NCI-H146 (cell line): ENCODE measurements around the gene OLFM2.
"Not testable (repeated sequence)": the region's sequence is repeated elsewhere in the genome, so short reads cannot be mapped to it uniquely, and the experiment has no call there.

Experiments
- DNase-seq: peaks from one replicate; lab custom pipeline; 2025; lab: John Stamatoyannopoulos, UW

Gene OLFM2

GRCh38 chr19:9941671-9942070 lies 5.4 kb upstream of the OLFM2 start:
- no peak for DNase-seq

GRCh38 chr19:9941231-9941630 lies 4.9 kb upstream of the OLFM2 start:
- DNase-seq, result no peak

DNA sequence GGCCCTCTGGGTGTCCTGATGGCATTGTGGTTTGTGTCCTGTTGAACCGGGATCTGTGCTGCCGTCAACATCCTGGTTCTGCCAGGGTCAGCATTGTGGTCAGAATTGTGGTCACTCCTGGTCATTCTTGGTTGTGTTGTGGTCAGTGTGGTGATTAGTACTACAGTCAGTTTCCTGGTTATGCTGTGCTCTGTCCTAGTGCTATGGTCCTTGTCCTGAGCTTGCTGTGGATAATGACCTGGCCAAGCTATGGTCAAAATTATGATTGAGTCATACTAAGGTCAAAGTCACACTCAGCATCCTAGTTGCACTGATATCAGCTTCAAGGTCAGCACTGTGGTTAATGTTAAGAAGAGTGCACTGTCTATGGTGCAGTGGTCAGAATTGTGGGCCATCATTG lies 4.5 kb upstream of the OLFM2 start:
- DNase-seq, result no peak

DNA sequence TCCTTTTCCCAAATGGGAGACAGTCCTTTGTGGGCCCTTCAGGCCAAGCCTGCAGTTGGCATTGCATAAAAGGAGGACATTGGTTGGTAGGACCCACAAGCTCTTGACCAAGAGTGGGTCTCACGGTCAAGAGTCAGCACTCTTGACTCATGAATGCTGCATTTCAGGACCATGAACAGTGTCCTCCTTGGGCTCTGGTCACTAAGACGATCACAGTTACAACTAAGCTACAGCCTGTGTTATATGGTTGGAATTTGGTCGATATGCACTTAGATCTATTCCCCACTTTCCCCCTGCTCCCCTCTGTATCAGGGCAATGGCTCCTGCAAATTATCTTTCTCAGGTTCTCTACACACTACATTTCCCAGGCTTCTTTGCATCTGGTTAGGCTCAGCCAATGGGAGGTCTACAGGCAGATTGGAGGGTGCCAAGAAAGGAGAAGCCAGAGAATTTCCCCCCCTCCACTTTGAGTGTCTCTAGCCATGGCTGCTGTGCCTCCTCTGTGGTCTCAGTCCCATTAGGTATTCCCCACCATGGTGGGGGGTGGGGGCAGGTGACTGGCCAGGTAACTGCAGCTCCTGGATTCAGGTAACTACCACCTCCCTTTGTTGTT lies 3.1 kb upstream of the OLFM2 start:
- DNase-seq, result no peak

GRCh38 chr19:9937001-9937411 lies 691 bp upstream of the OLFM2 start:
- DNase-seq, result no peak

DNA sequence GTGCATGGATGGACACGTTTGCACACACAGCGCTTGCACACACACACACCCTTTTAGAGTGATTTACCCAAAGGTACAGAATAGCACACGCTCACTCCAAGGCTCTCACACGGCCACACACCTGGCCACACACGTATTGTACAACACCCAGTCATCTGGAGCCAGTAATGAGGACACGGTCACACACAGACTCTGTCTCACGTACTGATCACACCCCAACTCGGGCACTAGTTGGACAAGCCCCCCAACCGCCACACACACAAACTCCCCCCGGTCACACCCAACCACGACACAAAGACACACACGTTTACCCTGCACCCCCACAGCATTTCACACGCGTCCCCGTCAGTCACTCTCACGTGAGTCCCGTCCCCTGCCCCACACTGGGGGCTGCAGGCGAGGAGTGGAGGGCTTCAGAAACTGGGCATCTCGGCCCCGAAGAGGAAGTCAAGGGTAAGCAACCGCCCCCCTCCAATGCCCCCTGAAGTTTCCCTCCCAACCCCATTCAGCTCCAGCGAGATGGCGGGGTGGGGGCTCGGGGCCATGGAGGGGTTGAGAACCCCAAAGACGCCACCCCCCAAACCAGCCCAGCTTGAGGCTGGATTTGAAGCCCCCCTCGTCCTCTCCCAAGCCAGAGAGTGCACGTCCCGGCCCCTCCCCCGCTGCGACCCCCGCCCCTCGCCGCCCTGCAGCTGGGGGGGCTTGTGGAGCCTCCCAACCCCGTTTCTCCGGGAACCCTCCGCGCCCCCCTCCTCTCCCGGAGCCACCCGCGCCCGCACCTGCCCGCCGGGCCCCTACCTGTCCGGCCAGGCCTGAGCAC lies 599 bp downstream of the OLFM2 start:
- DNase-seq, result no peak

DNA sequence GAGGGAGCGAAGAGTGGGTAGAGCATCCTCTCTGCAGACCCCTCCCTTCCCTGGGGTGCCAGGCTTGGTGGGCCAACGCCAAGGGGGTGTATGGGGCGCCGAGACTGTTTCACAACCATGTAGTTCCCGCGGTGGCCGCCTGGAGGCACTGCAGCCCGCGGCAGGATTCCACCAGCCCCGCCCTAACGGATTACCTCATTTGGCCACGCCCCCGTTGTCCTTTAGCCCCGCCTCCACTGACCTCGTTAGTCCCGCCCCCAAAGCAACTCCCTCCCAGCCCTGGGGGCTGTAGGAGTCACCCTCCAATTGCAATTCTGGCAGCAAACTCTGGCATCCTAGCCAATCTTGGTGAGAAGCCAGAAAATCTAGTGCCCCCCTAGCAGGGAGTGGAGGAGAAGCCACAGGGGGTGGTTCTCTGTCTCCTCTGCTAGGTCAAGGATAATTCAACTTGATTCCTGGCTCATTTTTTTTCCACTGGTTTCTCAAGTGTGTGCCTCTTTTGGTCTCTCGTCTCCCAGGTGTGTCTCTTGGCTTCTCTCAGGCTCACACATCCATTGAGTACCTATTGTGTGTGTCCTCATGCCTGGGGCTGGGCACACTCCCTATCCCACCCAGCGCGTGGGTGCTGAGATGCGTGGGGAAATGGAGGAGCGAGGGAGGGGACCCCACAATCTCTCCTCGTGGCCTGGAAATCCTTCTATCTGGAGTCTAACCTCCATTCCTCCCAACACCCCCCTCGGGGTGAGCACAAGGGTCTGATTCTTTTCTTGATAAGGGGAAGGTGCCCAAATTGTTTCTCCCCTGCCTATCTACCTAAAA lies 2.0 kb downstream of the OLFM2 start:
- peak; percentile 26 for DNase-seq

GRCh38 chr19:9932835-9933234 lies 3.5 kb downstream of the OLFM2 start:
- DNase-seq, result no peak

DNA sequence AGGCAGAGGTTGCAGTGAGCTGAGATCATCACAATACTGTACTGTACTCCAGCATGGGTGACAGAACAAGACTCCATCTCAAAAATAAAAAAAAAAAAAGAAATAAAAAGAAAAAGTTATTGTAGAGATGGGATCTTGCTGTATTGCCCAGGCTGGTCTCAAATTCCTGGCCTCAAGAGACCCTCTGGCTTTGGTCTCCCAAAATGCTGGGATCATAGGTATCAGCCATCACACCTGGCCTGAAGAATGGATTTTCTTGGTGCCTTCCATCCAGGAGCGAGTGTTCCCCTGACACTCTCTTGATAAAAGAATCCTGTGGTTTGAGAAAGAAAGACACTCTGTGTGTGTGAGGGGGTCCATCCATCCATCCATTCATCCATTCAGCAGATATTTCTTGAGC lies 4.7 kb downstream of the OLFM2 start:
- DNase-seq, result no peak

- DNase-seq, result no peak
Measured at GRCh38 chr19:9923440-9923839, 12.9 kb downstream of the OLFM2 start.

- DNase-seq, result not testable (repeated sequence)
Measured at GRCh38 chr19:9922782-9923379, 13.4 kb downstream of the OLFM2 start.

DNA sequence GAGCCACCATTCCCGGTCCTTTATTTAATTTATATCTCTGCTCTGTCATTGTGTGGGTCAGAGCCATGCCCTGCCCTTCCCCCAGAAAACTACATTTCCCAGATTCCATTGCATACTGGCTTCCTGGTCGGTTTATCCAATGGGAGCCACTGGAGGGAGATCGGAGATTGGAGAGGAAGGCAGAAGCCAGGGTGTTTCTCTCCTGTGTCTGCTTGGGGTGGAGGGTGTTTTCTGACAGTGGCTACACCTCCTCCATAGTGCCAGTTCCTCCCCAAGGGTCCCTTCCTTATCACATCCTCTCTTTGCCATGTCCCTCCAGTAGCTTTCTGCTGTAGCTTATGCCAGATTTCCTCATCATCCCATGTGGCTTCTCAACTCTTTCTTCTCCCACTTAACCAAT lies 19.0 kb downstream of the OLFM2 start:
- no peak for DNase-seq

DNA sequence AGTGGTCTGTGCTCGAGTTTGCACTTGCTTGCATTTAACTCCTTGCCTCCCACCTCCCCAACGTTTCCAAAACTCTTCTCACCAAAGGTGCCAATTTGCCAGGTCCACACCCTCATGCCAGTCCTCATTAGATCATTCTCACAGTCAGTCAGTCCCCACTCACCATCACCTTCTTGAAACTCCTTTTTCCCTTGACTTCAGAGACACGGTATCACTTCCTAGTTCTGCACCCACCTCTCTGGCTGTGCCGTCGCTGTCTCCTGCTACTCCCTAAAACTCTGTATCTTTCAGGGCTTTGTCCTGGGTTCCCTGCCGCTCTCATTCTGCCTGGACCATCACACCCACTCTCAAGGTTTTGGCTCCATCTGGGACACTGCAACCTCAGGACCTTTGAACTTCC lies 19.6 kb downstream of the OLFM2 start:
- DNase-seq, result no peak

DNA sequence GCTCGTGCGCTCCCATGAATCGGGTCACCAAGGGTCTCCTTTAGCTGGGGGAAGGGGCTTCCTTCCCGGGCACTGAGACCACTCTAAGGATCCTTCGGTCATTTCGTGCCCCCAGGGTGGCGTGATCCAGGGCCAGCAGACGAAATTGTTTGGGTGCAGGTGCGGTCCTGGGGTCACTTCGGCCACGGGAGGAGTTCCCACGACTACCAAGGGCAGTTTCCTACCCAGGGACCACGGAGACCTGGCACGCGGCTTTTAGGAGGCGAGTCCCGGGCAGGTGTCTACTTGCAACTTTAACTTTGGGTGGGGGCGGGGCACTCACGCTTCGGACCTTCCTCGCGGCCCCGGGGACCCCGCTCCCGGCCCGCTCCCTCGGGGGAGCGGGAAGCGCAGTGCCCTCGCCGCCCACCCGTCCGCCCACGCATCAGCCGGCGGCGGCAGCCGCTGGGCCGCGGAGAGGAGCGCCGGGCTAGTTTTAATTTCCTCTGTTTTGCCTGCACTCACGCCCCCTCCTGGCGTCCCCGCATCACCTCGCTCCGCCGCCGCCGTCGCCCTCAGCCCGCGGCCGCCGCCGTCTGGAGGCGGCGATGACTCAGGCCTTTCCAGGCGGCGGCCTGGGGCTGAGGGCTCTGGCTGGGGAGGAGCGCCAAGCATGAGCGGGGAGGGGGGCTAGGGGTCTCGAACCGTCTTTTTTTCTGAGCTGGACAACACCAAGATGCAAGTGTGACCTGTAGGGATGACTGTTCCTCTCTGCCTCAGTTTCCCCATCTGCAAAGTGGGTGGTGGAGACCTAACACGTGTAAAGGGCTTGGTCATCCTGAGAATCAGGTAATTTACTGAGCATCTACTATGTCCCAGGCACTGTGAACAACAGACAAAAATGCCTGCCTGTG lies 21.8 kb downstream of the OLFM2 start:
- DNase-seq, result peak; percentile 41

GRCh38 chr19:9914001-9914314 lies 22.4 kb downstream of the OLFM2 start:
- no peak for DNase-seq

- DNase-seq, result no peak
Measured at GRCh38 chr19:9913237-9914000, 22.9 kb downstream of the OLFM2 start.

DNA sequence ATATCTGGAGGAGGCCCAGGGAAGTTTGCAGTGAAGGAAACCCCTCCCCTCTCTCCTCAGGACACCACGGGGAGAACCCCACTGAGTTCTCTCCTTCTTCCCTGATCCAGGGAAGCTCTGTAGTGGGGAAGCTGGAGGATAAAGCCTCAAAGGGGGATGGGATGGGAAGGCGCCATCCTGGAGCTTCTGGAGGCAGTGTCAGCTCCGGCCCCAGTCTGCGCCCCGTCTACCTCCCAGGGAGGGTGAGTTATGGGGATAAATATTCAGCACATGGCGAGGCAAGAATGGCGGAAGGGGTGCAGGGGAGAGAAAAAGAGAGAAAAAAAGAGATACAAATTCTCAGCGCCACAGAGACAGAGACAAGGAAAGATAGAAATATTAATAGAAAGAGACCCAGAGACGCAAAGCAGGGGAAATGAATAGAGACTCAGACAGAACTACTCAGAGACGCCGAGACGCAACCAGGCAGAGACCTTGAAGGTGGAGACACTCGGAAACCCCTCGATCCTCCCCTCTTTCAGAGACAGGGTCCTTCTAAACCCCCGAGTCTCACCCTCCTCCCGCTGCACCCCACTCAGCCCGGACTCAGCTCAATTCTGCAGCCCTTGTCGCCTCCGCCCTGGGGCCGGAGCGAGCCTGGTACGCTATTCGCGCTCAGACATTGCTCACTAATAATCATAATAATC lies 23.6 kb downstream of the OLFM2 start:
- DNase-seq, result no peak

DNA sequence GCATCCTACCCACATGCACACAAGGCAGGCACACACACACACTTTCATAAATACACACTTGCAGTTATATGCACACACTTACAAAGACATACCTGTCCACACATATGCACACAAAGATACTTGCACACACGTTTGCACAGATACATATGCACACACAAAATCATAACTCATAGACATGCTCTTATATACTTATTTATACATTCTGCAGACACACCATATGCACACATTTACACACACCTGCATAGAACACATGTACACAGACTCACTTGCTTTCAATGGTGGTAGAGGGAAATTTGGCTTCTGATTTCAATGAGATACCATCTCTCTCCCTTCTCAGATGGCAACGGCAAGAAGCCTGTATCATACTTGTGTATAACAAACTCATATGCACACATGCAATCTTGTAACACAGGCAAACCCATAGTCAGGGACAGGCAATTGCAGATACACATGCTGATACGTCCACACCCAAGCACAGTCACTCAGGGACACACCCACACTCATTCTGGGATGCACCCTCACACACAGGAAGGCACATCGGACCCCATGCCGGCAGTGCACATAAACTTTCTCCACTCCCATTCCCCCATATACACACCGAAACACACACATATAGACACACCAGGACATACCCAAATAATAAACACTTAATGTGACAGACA lies 24.7 kb downstream of the OLFM2 start:
- DNase-seq, result no peak

GRCh38 chr19:9910625-9911024 lies 25.7 kb downstream of the OLFM2 start:
- DNase-seq, result no peak

DNA sequence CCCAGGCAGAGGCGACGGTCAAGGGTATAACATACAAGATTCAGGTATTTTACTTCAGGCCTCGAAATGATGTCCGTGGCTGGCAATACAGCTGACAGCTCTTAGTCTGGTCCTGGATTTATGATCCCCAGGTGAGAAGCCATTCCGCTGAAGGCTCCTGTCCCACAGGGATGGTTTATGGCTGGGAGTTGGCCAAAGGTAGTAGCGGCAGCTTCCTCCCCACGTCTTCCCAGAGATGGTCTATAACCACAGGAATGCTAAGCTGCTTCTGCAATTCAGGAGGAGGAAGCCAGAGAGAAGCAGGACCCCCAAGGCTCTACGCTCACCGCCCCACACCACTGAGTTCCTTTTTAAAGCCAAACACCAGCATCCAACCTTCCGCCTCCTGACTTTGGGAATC lies 27.1 kb downstream of the OLFM2 start:
- DNase-seq, result no peak
